AG04449 (cell line): Measurements from ENCODE around the gene GPC5.

Source experiments
- CTCF ChIA-PET: fragments of 350-600 bp; formaldehyde crosslinking; extraction: SDS; loops from one replicate; lab custom pipeline; 2021; ENCODE audit warnings: antibody characterized with exemption; lab: Yijun Ruan, JAX
- POLR2A ChIA-PET: fragments of 400-600, 350-600 bp; formaldehyde crosslinking; extraction: SDS; loops from one replicate; lab custom pipeline; 2020; ENCODE audit warnings: antibody characterized with exemption, inconsistent platforms; lab: Yijun Ruan, JAX
- DNase-seq: peaks from one replicate; pipeline ENCODE4 v3.0.0-alpha.2; 2010; ENCODE audit warnings: low read depth, low spot score
- H3K4me3 ChIP-seq: 2 replicates; pipeline ENCODE4 v1.5.1; 2011; ENCODE audit warnings: low read depth, mild to moderate bottlenecking, control low read depth, low read length
- CTCF ChIP-seq: IDR thresholded peaks from one replicate; pipeline ENCODE4 v1.5.1; 2011; ENCODE audit warnings: mild to moderate bottlenecking, moderate library complexity, low read length, control low read depth, inconsistent platforms; ENCODE audit not compliant: insufficient read depth; ENCODE audit errors: missing control alignments

Gene GPC5

GRCh38 chr13:91464336-91464735 is 65.9 kb downstream of the GPC5 start:
- ChIA-PET POLR2A (no interaction called here), CTCF (no interaction called here)
- no peak for TF ChIP-seq CTCF
- no peak overlapping the region for H3K4me3 ChIP-seq
- no peak for DNase-seq

GRCh38 chr13:91467236-91467635 is 68.8 kb downstream of the GPC5 start:
- CTCF ChIA-PET: no interaction called here

GRCh38 chr13:91468301-91468700 is 69.9 kb downstream of the GPC5 start:
- ChIA-PET CTCF (no interaction called here), POLR2A (no interaction called here)
- DNase-seq: no peak
- no peak for TF ChIP-seq CTCF
- no peak overlapping the region for H3K4me3 ChIP-seq

More at GRCh38 chr13:91467236-91467635, 68.8 kb downstream of the GPC5 start:
- POLR2A ChIA-PET: no interaction called here
- no peak for DNase-seq
- no peak overlapping the region for H3K4me3 ChIP-seq
- no peak for TF ChIP-seq CTCF

GRCh38 chr13:91470084-91470621 is 71.7 kb downstream of the GPC5 start:
- CTCF ChIA-PET: no interaction called here
- TF ChIP-seq CTCF: no peak
- DNase-seq: no peak
- no peak overlapping the region for H3K4me3 ChIP-seq
- POLR2A ChIA-PET: no interaction called here

GRCh38 chr13:91470681-91471080 is 72.3 kb downstream of the GPC5 start:
- H3K4me3 ChIP-seq: no peak overlapping the region
- ChIA-PET CTCF (no interaction called here), POLR2A (no interaction called here)
- no peak for DNase-seq
- no peak for TF ChIP-seq CTCF

GRCh38 chr13:91482427-91482826 is 84.0 kb downstream of the GPC5 start:
- H3K4me3 ChIP-seq: no peak overlapping the region
- no peak for DNase-seq
- ChIA-PET POLR2A (no interaction called here), CTCF (no interaction called here)
- TF ChIP-seq CTCF: no peak
